ENCODE measurements around the gene CACNA1S.

The CACNA1S gene

GRCh38 chr1:201024625-201024998 is 87.6 kb downstream of the CACNA1S start:
- H3K27me3 ChIP-seq (replicated peaks; ENCODE audit: control insufficient read depth, insufficient read depth, low read length) = no peaks in the 10 kb centered on the region
- H3K36me3 ChIP-seq (ENCODE audit: control insufficient read depth, insufficient read depth, low read length) = no peaks in the 10 kb centered on the region
- no peak overlapping the region for H3K4me3 ChIP-seq (replicated peaks; ENCODE audit: low read depth, low read length)
- DNase-seq (ENCODE audit: extremely low read depth, insufficient read length) = no peak
- TF ChIP-seq CTCF (IDR thresholded peaks at IDR 0.05; ENCODE audit: insufficient read depth, low read length, poor library complexity, severe bottlenecking) = no peak

- Histone ChIP-seq H3K36me3 (ENCODE audit: control insufficient read depth, insufficient read depth, low read length) (no peaks in the 10 kb centered on the region), H3K27me3 (replicated peaks; ENCODE audit: control insufficient read depth, insufficient read depth, low read length) (no peaks in the 10 kb centered on the region), H3K4me3 (replicated peaks; ENCODE audit: low read depth, low read length) (peak overlapping the region; percentile 15; the same call in 1 of the 2 replicates)
- DNase-seq (ENCODE audit: extremely low read depth, insufficient read length) = no peak
- no peak for TF ChIP-seq CTCF (IDR thresholded peaks at IDR 0.05; ENCODE audit: insufficient read depth, low read length, poor library complexity, severe bottlenecking)
These were observed 88.2 kb downstream of the CACNA1S start for GRCh38 chr1:201023920-201024624.

GRCh38 chr1:201023517-201023902 is 88.7 kb downstream of the CACNA1S start, which contains the start of gene KIF21B:
Gene KIF21B, minus strand, starts transcription at chr1:201023714. Its CDS starts 331 bp downstream, at chr1:201023383.
- no peak for TF ChIP-seq CTCF (IDR thresholded peaks at IDR 0.05; ENCODE audit: insufficient read depth, low read length, poor library complexity, severe bottlenecking)
- DNase-seq (ENCODE audit: extremely low read depth, insufficient read length) = peak; percentile 90

GRCh38 chr1:201022820-201023516 is 89.3 kb downstream of the CACNA1S start:
- no peaks in the 10 kb centered on the region for H3K36me3 ChIP-seq (ENCODE audit: control insufficient read depth, insufficient read depth, low read length)
- H3K4me3 ChIP-seq (replicated peaks; ENCODE audit: low read depth, low read length) = peak overlapping the region; percentile 77
- H3K27me3 ChIP-seq (replicated peaks; ENCODE audit: control insufficient read depth, insufficient read depth, low read length) = no peaks in the 10 kb centered on the region
- TF ChIP-seq CTCF (IDR thresholded peaks at IDR 0.05; ENCODE audit: insufficient read depth, low read length, poor library complexity, severe bottlenecking) = no peak
- peak; percentile 46 for DNase-seq (ENCODE audit: extremely low read depth, insufficient read length)

More at GRCh38 chr1:201023517-201023902, 88.7 kb downstream of the CACNA1S start, which contains the start of gene KIF21B:
- Histone ChIP-seq H3K4me3 (replicated peaks; ENCODE audit: low read depth, low read length) (peak within 1 kb of the TSS; percentile 77), H3K36me3 (ENCODE audit: control insufficient read depth, insufficient read depth, low read length) (no peaks in the 10 kb centered on the region), H3K27me3 (replicated peaks; ENCODE audit: control insufficient read depth, insufficient read depth, low read length) (no peaks in the 10 kb centered on the region)

- peak overlapping the region; percentile 77 for H3K4me3 ChIP-seq (replicated peaks; ENCODE audit: low read depth, low read length)
- no peak for TF ChIP-seq CTCF (IDR thresholded peaks at IDR 0.05; ENCODE audit: insufficient read depth, low read length, poor library complexity, severe bottlenecking)
- no peak for DNase-seq (ENCODE audit: extremely low read depth, insufficient read length)
These were observed 89.8 kb downstream of the CACNA1S start for GRCh38 chr1:201022493-201022819.

More at GRCh38 chr1:201022493-201022819, 89.8 kb downstream of the CACNA1S start:
- no peaks in the 10 kb centered on the region for H3K36me3 ChIP-seq (ENCODE audit: control insufficient read depth, insufficient read depth, low read length)
- H3K27me3 ChIP-seq (replicated peaks; ENCODE audit: control insufficient read depth, insufficient read depth, low read length) = no peaks in the 10 kb centered on the region

All from GM06990 (cell line).